NCI-H345 treated with DMSO at 0.1 percent for 48 hours (cell line): ENCODE measurements around the gene TOGARAM2.

Experiments used
- DNase-seq: peaks from one replicate; lab custom pipeline; 2025; ENCODE audit not compliant: unreplicated experiment; lab: John Stamatoyannopoulos, UW

Gene TOGARAM2

DNA sequence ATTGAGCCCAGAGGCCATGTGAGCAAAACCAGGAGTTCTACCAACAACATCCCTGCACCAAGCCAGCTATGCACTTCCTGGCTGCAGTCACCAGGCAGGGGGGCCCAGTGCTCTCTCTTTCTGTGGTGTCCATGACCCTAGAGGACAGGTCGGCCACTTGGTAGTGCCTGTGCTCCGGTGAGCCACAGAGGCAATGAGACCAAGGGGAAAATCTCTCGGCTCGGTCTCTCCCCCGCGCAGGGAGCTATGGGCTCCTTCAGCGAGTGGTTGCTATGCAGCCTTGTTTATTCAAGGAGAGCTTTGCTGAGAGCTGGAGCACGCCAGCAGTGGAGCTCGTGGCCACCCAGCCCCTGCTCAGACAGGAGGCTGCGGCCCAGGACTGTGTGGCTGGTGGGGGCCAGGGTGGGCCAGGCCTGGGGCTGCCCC lies at the start of gene TOGARAM2:
TSS of gene TOGARAM2 (plus strand) at position 283 of the 426 bp plus-strand sequence. CDS start 13,537 bp downstream, outside the sequence.
- no peak for DNase-seq

DNA sequence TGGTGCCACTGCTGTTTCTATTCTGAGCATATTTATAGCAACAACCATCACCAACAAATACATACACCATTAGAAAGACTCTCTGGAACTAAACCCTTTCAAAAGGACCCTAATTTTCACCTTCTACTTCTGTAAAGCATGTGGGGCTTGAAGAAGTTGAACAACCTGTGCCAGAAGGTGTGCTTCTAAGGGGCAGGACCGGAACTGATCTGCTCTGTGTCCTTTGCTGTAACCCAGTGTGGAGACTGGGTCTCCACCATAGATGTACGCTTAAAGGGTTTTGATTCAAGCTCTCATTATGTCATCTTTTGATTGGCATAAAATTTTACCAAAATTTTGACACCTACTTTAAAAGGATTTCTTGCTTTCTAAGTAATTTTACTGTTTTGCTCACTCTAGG lies 46.3 kb upstream of the TOGARAM2 start:
- no peak for DNase-seq

DNA sequence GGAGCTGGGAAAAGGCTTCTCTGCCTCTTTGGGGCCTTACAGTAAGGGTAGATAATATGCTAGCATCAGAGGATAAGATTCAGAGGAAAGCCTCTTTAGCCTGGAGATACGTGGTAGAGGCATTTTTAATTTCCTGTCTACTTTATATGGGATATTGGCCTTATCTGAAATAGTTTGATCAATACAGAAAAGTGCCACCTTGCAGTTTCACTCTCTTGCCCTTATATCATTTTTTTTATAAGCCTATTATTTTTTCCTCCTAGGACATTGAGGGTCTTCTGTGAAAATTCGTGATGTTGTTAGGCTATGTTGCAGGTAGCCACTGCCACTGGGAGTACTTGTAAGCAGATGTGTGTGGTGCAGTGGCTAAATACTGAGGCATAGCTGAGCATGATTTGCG lies 40.1 kb upstream of the TOGARAM2 start:
- DNase-seq: no peak

DNA sequence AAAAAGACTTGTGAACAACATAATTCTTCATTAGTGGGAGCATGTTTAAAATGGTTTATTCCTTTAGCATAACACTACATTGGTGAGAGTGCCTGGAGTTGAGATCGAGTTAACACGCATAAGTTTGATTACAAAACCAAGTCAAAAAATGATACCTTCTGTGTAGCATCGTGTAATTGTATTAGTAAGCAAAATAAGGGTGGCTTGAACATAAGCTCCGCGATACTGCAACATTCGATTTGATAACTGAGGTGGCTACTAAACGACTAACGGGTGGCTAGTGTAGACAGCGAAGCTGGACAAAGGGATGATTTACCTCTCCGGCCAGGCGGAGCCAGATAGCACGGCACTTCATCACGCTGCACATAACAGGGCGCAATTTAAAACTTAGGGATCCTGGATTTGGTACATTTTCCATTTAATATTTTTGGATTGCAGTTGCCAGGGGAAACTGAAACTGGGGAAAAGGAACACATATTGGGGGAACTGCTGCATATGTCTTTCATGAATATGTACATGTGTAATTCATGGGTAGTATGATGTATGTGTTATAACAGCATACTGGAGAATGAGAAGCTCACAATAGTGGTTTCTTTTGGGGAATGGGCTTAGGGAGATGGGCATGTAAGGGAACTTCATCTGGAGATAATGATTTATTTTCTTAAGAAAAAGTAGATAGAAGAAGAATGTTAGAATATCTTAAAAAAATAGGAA lies 36.4 kb upstream of the TOGARAM2 start:
- DNase-seq: no peak

- DNase-seq: no peak
These were observed 32.9 kb upstream of the TOGARAM2 start for GRCh38 chr2:28948160-28948559.

GRCh38 chr2:28949190-28949589 lies 31.9 kb upstream of the TOGARAM2 start:
- no peak for DNase-seq

- DNase-seq: no peak
These were observed 31.3 kb upstream of the TOGARAM2 start for GRCh38 chr2:28949617-28950305.

- DNase-seq: no peak
These were observed 30.0 kb upstream of the TOGARAM2 start for GRCh38 chr2:28950941-28951630.

DNA sequence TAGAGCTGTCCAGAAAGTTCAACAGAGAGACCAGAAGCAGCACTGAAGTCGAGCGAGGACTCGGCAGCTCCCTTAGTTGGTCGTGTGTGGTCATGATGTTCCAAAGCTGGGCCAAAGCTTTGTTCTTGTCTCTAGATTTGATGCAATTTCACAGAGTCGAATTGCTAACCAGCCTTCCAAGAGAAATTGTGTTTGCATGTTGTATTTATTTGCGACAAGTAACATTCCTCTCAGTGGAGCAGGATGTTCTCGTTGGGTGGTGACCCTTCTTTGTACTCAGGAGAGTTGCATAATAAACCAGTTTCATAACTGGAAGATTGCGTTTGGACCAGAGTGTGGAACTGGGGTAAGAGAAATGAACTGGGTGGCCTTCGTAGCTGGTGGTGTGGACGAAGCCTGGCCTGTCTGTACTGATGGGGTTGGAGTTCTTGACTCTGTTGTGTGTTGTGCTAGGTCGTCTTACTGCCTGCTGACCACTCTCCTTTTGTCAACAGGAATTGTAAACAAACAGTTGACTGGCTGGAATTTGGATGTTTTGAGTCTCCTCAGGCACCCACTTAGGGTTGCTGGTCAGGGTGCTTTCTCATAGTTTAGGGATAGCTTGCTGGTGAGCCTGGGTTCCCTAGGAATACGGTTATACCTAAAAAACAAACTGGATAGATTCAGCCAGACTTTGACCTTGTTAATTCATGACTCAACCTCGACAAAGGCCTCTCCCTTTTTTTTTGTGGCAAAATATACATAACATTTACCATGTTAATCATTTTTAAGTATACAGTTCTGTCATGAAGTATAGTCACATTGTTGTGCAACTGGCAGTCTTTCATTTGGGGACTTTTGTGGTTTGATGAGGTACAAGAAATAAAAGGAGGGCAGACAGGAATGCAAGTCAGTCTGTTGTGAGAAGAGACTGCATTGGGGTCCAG lies 28.9 kb upstream of the TOGARAM2 start:
- DNase-seq: no peak

DNA sequence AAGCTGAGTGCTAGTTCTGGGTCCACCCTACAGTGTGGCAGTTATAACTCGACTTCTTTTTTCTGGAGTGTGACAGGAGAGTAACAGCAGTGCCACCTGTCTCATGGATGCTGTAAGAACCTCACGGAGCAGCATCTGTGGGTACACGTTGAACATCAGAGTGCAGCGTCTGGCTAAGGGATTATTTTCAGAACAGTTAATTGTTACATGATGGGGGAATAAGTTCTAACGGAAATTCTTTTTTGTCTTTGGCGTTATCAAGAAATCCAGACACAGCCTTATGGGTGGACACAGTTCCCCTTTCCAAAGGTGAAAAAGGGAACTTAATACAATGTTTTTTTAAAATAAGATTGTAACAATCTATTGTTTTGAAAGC lies 28.3 kb upstream of the TOGARAM2 start:
- no peak for DNase-seq

DNA sequence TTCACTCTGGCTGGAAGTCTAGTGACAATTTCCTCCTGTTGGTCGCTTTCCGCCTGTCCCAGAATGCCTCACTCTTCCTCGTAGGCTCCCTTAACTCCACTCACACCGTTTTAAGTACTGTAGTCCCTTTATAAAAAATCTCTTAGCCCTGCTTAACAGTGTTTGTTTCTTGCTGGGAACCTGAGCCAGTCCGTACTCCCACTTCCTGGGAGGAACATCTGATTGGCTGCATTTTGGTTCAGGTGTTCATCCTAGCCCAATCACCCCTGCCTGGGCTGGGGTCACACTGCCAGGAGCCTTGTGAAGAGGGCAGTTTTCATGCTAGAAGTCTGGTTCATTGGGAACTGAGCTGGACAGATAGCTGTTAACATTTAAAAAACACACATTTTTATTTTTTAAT lies 25.6 kb upstream of the TOGARAM2 start:
- no peak for DNase-seq

DNA sequence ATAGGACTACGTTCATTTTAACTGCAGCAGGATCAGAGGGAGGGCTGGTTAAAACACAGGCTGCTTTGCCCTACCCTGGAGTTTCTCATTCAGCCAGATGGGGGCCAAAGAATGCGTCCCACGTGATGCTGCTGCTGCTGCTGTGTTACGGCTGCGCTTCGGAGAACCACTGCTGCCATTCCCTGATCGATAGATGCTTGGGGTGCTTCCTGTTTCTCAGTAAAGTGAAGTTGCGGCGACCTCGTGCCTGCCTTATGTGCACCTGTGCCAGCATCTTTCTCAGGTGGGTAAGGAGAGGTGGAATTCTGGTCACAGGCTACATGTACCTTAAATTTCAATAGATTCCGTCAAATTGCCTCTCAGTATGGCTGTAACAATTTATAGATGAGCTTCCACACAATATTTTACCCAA lies 24.7 kb upstream of the TOGARAM2 start:
- peak; percentile 70 for DNase-seq

GRCh38 chr2:28956890-28957289 lies 24.2 kb upstream of the TOGARAM2 start:
- DNase-seq: peak; percentile 39

DNA sequence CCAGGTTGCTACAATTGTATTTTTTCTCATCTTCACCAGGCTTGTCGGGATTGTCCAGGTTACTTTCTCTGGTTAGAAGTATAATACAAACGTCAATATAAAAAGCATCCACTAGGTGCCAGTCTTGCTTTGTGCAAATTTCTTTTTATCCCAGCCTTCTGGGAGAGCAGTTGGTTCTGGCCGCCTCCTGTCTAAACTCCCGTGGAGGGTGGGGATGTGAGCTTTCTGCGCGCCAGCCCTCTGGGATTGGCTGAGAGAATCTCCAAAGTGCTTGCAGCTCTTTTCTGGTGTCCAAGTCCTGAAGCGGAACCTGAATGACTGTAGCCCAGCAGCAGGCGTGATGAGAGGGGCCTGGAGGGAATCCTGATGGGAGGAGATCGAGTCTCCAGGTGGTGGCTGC lies 22.4 kb upstream of the TOGARAM2 start:
- peak; percentile 67 for DNase-seq

DNA sequence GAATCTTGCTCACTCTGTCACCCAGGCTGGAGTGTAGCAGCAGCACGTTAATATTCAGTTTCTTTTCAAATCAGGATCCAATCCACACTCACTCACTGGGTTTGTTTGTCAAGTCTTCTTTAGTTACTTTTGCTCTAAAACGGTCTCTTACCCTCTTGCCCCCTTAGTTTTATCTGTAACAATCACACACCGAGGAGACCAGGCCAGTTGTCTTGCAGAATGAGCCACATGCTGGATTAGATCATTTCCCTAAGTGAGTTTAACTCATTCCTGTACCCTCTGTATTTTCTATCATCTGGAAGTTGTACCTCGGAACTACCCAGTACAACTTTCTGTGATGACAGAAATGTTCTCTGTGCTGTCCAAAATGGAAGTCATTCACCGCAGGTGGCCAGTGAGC lies 20.7 kb upstream of the TOGARAM2 start:
- DNase-seq: no peak

DNA sequence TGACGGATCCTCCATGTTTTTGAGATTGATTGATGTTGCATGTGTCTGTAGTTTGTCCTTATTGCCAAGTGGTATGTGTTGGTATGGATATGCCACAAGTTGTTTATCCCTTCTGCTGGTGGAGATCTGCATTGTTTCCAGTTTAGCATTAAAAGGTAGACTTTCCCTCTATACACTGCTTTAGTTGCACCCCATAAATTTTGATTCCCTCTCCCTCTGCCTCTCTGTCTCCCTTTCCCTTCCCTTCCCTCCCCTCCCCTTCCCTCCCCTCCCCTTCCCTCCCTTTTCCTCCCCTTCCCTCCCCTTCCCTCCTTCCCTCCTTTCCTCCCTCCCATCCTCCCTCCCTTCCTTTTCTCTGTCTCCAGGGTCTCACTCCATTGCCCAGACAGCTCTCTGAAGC lies 18.6 kb upstream of the TOGARAM2 start:
- no peak for DNase-seq

- DNase-seq: no peak
These were observed 10.5 kb upstream of the TOGARAM2 start for GRCh38 chr2:28970464-28971160.

DNA sequence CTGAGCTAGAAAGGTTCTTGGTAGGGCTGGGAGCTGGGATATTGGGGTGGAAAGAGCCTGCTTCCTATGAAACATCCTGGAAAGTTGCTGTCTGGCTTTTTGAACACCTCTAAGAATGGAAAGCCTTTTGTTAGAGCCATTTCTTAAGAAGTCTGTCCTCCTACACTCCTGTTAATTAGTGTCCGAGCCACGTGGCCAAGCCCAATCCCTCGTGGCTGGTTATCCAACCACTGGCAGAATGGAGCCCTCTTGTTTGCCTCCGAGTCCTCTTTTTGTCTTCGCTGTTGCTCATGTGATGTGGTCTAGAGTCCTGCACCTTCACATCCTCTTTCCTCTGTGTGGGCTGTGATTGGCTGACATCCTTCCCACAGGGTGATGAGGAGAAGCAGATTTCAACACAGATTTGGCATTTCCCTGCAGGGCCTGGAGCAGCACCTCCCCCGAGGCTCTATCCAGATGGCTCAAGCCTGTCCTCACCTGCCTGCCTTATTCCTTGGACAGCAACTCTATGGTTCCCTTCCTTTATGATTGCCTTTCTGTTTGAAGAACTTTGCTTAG lies 8.2 kb upstream of the TOGARAM2 start:
- DNase-seq: no peak

GRCh38 chr2:28974252-28974651 lies 6.8 kb upstream of the TOGARAM2 start:
- DNase-seq: no peak

- no peak for DNase-seq
These were observed 5.4 kb upstream of the TOGARAM2 start for GRCh38 chr2:28975671-28976070.
